ENCODE results near the gene TSC22D4. TPM values are rescaled to one million over a fixed set of nuclear protein-coding genes. Genes with fewer than 3 reads are reported as not detected.
A peak's percentile ranks its signal among the peaks of the same experiment; 100 is the strongest.

TSC22D4 gene
- total and polyA plus RNA-seq, 9 of the 15 experiments (the other 6 are each of a cell fraction or from before 2014, with no cell fraction given) = 0.37 to 107 (median 28.7) TPM

DNA sequence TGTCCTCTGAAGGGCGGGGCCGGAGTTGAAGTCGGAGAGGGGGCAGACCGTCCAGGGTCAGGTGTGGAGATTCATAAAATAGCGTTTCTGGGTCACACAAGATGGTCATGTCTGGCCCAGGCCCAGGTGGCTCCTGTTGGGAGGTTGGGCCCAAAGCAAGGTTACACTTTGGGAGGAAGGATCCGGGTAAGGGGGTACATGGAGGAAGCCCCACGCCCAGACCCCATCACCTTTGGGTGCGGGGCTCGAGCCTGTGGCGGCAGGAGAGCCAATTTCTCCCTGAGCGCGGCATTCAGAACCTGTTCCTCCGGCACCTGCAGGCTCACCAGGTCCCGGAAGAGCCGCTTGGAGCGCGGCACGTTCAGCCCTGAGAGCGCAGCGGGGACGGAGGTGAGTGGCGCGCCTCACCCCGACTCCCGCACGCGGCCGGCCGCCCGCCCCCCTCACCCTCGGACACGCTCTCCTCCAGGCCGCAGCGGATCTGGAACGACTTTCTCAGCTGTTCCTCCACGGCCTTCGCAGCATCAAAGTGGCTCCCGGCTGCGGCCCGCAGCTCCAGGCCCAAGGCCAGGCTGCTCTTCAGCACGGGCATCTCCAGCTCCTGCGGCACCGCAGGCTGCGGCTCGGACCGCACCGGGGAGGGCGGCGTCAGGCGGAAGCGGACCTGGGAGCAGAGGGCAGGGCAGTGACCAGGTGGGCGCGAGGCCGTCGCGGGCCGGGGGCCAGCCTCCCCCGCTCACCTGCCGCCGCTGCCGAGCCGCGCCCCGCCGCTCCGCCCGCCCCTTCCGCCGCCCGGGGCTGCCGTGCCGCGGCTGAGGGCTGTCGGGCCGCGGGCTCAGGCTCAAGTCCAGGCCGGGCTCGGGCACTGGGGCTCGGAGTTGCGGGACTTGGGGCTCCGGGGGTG lies 43.4 kb downstream of the TSC22D4 start (continued):
- TF ChIP-seq OTX1 (CRISPR knock-in tag; IDR thresholded peaks at IDR 0.05) = 0 out of 2 replicates have a peak, but pooled peaks have one; percentile 29
- no peak for TF ChIP-seq ZNF518B (CRISPR knock-in tag; IDR thresholded peaks at IDR 0.05)
- TF ChIP-seq, protein P1, sequence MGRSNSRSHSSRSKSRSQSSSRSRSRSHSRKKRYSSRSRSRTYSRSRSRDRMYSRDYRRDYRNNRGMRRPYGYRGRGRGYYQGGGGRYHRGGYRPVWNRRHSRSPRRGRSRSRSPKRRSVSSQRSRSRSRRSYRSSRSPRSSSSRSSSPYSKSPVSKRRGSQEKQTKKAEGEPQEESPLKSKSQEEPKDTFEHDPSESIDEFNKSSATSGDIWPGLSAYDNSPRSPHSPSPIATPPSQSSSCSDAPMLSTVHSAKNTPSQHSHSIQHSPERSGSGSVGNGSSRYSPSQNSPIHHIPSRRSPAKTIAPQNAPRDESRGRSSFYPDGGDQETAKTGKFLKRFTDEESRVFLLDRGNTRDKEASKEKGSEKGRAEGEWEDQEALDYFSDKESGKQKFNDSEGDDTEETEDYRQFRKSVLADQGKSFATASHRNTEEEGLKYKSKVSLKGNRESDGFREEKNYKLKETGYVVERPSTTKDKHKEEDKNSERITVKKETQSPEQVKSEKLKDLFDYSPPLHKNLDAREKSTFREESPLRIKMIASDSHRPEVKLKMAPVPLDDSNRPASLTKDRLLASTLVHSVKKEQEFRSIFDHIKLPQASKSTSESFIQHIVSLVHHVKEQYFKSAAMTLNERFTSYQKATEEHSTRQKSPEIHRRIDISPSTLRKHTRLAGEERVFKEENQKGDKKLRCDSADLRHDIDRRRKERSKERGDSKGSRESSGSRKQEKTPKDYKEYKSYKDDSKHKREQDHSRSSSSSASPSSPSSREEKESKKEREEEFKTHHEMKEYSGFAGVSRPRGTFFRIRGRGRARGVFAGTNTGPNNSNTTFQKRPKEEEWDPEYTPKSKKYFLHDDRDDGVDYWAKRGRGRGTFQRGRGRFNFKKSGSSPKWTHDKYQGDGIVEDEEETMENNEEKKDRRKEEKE (IDR thresholded peaks at IDR 0.05; ENCODE audit: borderline replicate concordance in 1 of 2, control insufficient read depth in 1 of 2, low read depth in 2 of 2, low read length in 1 of 2) = 0 out of 4 replicates have a peak, but pooled peaks of 1 of the 2 experiments have one; percentile 62
- TF ChIP-seq ZNF589 (CRISPR knock-in tag; IDR thresholded peaks at IDR 0.05; ENCODE audit: low read depth) = no peak
- TF ChIP-seq SNRNP70 (optimal IDR thresholded peaks at IDR 0.05; ENCODE audit: low read depth, low read length) = no peak
- peak; percentile 92 for TF ChIP-seq AFF4 (CRISPR knock-in tag; IDR thresholded peaks at IDR 0.05)
- peak; percentile 47; the same call in 1 of the 2 replicates for TF ChIP-seq ZNF444 (CRISPR knock-in tag; IDR thresholded peaks at IDR 0.05)
- TF ChIP-seq CREM (IDR thresholded peaks at IDR 0.05; ENCODE audit: low read depth) = 0 out of 2 replicates have a peak, but pooled peaks have one; percentile 8
- TF ChIP-seq, protein P2, sequence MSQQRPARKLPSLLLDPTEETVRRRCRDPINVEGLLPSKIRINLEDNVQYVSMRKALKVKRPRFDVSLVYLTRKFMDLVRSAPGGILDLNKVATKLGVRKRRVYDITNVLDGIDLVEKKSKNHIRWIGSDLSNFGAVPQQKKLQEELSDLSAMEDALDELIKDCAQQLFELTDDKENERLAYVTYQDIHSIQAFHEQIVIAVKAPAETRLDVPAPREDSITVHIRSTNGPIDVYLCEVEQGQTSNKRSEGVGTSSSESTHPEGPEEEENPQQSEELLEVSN (IDR thresholded peaks at IDR 0.05; ENCODE audit: borderline replicate concordance in 1 of 2, extremely low read depth in 1 of 2, insufficient read depth in 1 of 2, insufficient read length in 1 of 2, low read depth in 1 of 2, low read length in 1 of 2, poor library complexity in 1 of 2, severe bottlenecking in 1 of 2) = peak; percentile 68 to 82
- no peak for TF ChIP-seq ZFP1 (CRISPR knock-in tag; IDR thresholded peaks at IDR 0.05)
- peak; percentile 39; the same call in 1 of the 2 replicates for TF ChIP-seq ZNF668 (CRISPR knock-in tag; IDR thresholded peaks at IDR 0.05)
- TF ChIP-seq MYNN (IDR thresholded peaks at IDR 0.05) = no peak
- TF ChIP-seq MYNN (CRISPR knock-in tag; IDR thresholded peaks at IDR 0.05) = no peak
- no peak for TF ChIP-seq SMAD3 (CRISPR knock-in tag; conservative IDR thresholded peaks at IDR 0.05)

Data from K562 (cell line).